ENCODE results near the gene RAP1GAP2. TPM values are rescaled to one million over a fixed set of nuclear protein-coding genes. Genes with fewer than 3 reads are reported as not detected.

RAP1GAP2 gene
- total and polyA plus RNA-seq, 10 donors: 1.2 to 32.7 (median 14.1) TPM

DNA sequence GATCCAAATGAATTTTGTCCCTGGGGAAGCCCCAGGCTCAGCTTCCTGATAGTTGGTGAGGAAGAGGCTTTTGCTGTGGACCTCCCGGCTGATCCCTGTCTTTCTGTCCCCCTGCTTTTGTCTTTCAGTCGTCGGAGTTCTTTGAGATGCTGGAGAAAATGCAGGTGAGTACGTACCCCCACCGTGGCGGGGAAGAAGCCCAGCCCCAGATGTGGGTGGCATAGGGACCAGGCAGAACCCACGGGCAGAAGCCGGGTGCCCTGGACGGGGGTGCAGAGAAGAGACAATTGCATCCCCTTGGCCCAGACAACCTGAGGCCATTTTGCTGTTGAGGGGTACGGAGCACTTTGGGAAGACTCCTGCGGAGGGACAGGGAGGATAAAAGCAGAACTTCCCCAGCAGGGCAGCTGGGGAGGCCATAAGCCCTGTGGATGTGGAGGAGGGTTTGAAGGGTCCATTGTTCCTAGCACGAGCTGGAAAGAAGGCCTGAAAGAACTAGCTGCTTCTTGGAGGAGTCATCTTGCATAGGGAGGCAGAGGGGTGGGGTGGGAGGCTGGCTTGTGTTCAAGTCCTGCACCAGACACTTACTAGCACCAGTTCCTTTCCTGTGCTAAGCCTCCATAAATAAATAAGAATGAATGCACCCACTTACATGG is 161.5 kb downstream of the RAP1GAP2 start:
- Histone ChIP-seq H3K27me3 (replicated peaks in 1 of 7) (peaks cover 0 to 15% (median 0%) of the 10 kb centered on the region in 7 donors), H3K9me3 (no peaks in the 10 kb centered on the region), H3K4me3 (no peak overlapping the region), H3K27ac (no peak overlapping the region), H3K36me3 (peaks cover 0 to under 1% (median 0%) of the 10 kb centered on the region in 6 donors), H3K4me1 (peaks cover 0 to 15% (median 6%) of the 10 kb centered on the region in 6 donors)
- TF ChIP-seq POLR2A (IDR thresholded peaks at IDR 0.05): no peak
- TF ChIP-seq, protein P1, sequence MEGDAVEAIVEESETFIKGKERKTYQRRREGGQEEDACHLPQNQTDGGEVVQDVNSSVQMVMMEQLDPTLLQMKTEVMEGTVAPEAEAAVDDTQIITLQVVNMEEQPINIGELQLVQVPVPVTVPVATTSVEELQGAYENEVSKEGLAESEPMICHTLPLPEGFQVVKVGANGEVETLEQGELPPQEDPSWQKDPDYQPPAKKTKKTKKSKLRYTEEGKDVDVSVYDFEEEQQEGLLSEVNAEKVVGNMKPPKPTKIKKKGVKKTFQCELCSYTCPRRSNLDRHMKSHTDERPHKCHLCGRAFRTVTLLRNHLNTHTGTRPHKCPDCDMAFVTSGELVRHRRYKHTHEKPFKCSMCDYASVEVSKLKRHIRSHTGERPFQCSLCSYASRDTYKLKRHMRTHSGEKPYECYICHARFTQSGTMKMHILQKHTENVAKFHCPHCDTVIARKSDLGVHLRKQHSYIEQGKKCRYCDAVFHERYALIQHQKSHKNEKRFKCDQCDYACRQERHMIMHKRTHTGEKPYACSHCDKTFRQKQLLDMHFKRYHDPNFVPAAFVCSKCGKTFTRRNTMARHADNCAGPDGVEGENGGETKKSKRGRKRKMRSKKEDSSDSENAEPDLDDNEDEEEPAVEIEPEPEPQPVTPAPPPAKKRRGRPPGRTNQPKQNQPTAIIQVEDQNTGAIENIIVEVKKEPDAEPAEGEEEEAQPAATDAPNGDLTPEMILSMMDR (IDR thresholded peaks at IDR 0.05 in 8 of 11, conservative IDR thresholded peaks at IDR 0.05 in 3 of 11): no peak
- TF ChIP-seq POLR2AphosphoS5 (IDR thresholded peaks at IDR 0.05): no peak
- WGBS, 5 donors: 88 to 96% (median 92%) methylated on average over 11 to 12 of the region's 12 CpGs
- DNase-seq: peak; percentile 18
- intact Hi-C loops (cut with DNase I; ENCODE audit: low total_unique reads): no loop called here

DNA sequence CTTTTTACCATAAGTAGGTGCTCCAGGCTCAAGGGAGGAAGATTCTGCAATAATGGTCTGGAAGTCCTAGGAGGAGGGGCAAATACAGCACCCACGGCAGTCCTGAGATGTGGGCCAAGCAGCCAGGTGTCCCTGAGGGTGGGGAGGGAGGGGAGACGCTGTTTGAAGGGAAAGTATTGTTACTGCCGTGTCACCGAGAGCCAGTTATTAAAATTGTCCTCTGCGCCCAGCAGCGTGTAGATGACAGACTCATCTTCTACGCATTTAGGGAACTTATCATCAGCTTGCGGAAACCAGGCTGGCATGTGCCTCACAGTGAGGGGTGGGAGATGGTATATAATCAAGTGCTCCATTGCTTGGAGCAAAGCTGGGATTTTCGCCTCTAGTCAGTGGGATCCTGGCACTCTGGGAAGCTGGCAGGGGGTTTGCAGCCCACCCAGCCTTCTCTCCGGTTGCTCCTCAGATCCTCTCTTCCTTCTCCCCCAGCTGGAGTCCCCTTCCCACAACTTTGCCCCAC is 162.5 kb downstream of the RAP1GAP2 start:
- TF ChIP-seq POLR2A (IDR thresholded peaks at IDR 0.05): no peak
- H3K4me3 ChIP-seq: no peak overlapping the region
- peak; percentile 25 for DNase-seq
- H3K27ac ChIP-seq: no peak overlapping the region
- H3K27me3 ChIP-seq (replicated peaks in 1 of 7): peaks cover 0 to 15% (median 0%) of the 10 kb centered on the region in 7 donors
- peaks cover 0 to 15% (median 6%) of the 10 kb centered on the region in 6 donors for H3K4me1 ChIP-seq
- 79 to 91% (median 87%) methylated on average over 10 of the region's 10 CpGs for WGBS, 5 donors
- intact Hi-C loops (cut with DNase I; ENCODE audit: low total_unique reads): no loop called here
- H3K9me3 ChIP-seq: no peaks in the 10 kb centered on the region
- peaks cover 0 to 10% (median 0%) of the 10 kb centered on the region in 6 donors for H3K36me3 ChIP-seq

DNA sequence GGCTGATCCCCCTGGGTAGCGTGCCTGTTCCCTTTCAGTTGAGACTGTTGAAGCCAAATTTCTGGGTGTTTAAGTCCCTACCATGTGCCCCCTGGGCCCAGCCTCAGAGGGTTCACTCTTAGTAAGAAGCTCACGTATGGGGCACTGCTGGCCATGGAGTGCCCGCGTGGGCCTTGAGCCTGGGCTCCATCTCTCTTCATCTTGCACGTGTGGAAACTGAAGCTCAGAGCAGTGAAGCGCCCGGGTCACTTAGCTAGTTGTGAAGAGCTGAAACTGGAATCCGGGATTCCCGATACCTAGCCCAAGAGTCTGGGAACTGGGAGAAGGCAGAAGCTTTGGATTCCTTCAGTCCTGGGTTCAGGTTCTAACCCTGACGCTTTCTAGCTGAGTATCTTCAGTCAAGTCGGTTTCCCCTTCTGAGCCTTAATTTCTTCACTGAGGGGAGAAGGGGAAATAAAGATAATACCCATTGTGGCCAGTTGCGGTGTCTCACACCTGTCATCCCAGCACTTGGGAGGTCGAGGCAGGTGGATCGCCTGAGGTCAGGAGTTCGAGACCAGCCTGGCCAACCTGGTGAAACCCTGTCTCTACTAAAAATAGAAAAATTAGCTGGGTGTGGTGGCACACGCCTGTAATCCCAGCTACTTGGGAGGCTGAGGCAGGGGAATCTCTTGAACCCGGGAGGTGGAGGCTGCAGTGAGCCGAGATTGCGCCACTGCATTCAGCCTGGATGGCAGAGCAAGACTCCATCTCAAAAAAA is 163.3 kb downstream of the RAP1GAP2 start:
- Histone ChIP-seq H3K27me3 (replicated peaks in 1 of 7) (peaks cover 0 to 15% (median 0%) of the 10 kb centered on the region in 7 donors), H3K4me1 (peaks cover 0 to 15% (median 6%) of the 10 kb centered on the region in 6 donors), H3K27ac (no peak overlapping the region), H3K36me3 (peaks cover 0 to 12% (median 0%) of the 10 kb centered on the region in 6 donors), H3K9me3 (no peaks in the 10 kb centered on the region), H3K4me3 (no peak overlapping the region)
- DNase-seq: peak; percentile 56
- TF ChIP-seq POLR2A (IDR thresholded peaks at IDR 0.05) (no peak), POLR2AphosphoS5 (IDR thresholded peaks at IDR 0.05) (no peak)
- TF ChIP-seq, protein P1 (IDR thresholded peaks at IDR 0.05 in 8 of 11, conservative IDR thresholded peaks at IDR 0.05 in 3 of 11): no peak
- WGBS, 5 donors: 91 to 97% (median 92%) methylated on average over 19 of the region's 19 CpGs
- intact Hi-C loops (cut with DNase I; ENCODE audit: low total_unique reads): no loop called here

DNA sequence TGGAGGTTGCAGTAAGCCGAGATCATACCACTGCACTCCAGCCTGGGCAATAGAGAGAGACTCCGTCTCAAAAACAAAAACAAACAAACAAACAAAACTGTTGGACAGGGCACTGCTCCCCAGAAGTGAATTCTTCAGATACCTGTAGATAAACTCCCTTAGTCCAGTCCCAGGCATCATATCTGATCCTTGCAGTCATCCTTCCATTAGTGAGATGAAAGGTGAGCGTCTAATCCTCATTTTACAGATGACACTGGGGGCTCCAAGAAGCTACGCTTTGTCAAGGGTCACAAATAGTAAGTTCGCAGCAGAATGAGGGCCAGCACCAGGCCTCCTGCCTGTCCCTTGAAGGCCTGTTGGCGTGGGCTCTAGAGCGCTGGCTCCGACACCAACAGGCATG is 165.2 kb downstream of the RAP1GAP2 start:
- intact Hi-C loops (cut with DNase I; ENCODE audit: low total_unique reads): no loop called here
- no peak for DNase-seq
- peaks cover 0 to 31% (median 0%) of the 10 kb centered on the region in 6 donors for H3K36me3 ChIP-seq
- H3K4me3 ChIP-seq: no peak overlapping the region
- 91 to 97% (median 95%) methylated on average over 8 of the region's 8 CpGs for WGBS, 5 donors
- H3K9me3 ChIP-seq: no peaks in the 10 kb centered on the region
- no peaks in the 10 kb centered on the region for H3K4me1 ChIP-seq
- H3K27ac ChIP-seq: no peak overlapping the region
- no peak for TF ChIP-seq POLR2A (IDR thresholded peaks at IDR 0.05)
- TF ChIP-seq, protein P1 (IDR thresholded peaks at IDR 0.05 in 8 of 11, conservative IDR thresholded peaks at IDR 0.05 in 3 of 11): no peak
- TF ChIP-seq POLR2AphosphoS5 (IDR thresholded peaks at IDR 0.05): no peak
- peaks cover 0 to 10% (median 0%) of the 10 kb centered on the region in 7 donors for H3K27me3 ChIP-seq (replicated peaks in 1 of 7)

Measured in spleen (tissue), 11 donors.